HG03565 (cell line): ENCODE data around the gene CCNK.

ENCODE experiments used
- ATAC-seq: cut with Tn5 transposase; IDR thresholded peaks from one replicate; pipeline ENCODE4 v1.9.1; 2021; ENCODE audit warnings: mild to moderate bottlenecking, moderate library complexity; ENCODE audit not compliant: unreplicated experiment

The CCNK gene

GRCh38 chr14:99465288-99465687 is 15.9 kb upstream of the CCNK start:
- no peak for ATAC-seq

GRCh38 chr14:99466758-99467157 is 14.5 kb upstream of the CCNK start:
- ATAC-seq: no peak

- no peak for ATAC-seq
These were observed 13.7 kb upstream of the CCNK start for GRCh38 chr14:99467336-99468078.

GRCh38 chr14:99468081-99468480 is 13.1 kb upstream of the CCNK start:
- ATAC-seq: no peak

GRCh38 chr14:99468836-99469592 is 12.2 kb upstream of the CCNK start:
- ATAC-seq: no peak

GRCh38 chr14:99471731-99472130 is 9.5 kb upstream of the CCNK start:
- no peak for ATAC-seq

- ATAC-seq: no peak
These were observed 8.3 kb upstream of the CCNK start for GRCh38 chr14:99472937-99473336.

- ATAC-seq: no peak
These were observed 7.8 kb upstream of the CCNK start for GRCh38 chr14:99473458-99473857.

GRCh38 chr14:99475179-99475578 is 6.0 kb upstream of the CCNK start:
- ATAC-seq: no peak

GRCh38 chr14:99475660-99476059 is 5.5 kb upstream of the CCNK start:
- no peak for ATAC-seq

GRCh38 chr14:99476864-99477263 is 4.3 kb upstream of the CCNK start:
- ATAC-seq: no peak

GRCh38 chr14:99478128-99478527 is 3.1 kb upstream of the CCNK start:
- no peak for ATAC-seq

GRCh38 chr14:99479160-99479905 is 1.9 kb upstream of the CCNK start:
- ATAC-seq: no peak

- peak; percentile 0 for ATAC-seq
These were observed 1.0 kb upstream of the CCNK start, which contains the start of gene SETD3 for GRCh38 chr14:99479906-99480869. Gene SETD3, minus strand, starts transcription at chr14:99480859. Its CDS starts 15,054 bp downstream, at chr14:99465805.

GRCh38 chr14:99481745-99482099 is 513 bp downstream of the CCNK start:
- ATAC-seq: no peak

- no peak for ATAC-seq
These were observed 2.9 kb downstream of the CCNK start for GRCh38 chr14:99484106-99484505.

- no peak for ATAC-seq
These were observed 16.1 kb downstream of the CCNK start for GRCh38 chr14:99497341-99497740.

GRCh38 chr14:99497894-99498293 is 16.7 kb downstream of the CCNK start:
- ATAC-seq: no peak

- no peak for ATAC-seq
These were observed 21.8 kb downstream of the CCNK start for GRCh38 chr14:99502989-99503421.

GRCh38 chr14:99503848-99504453 is 22.7 kb downstream of the CCNK start:
- no peak for ATAC-seq
